A549 (cell line): Measurements from ENCODE around the gene PTGDS. TPM values are rescaled to one million over a fixed set of nuclear protein-coding genes. Genes with fewer than 3 reads are reported as not detected.

Source experiments
- ATAC-seq, 2 experiments: fragments of 200-7000 bp in 1 of 2; fragments of >200 bp in 1 of 2; cut with Nextera tagmentation in 1 of 2; cut with Tn5 transposase in 1 of 2; 3 replicates each; pipeline versions ENCODE4 v1.8.0 to v1.9.1; 2018 to 2020; ENCODE audit warnings: mild to moderate bottlenecking in 1 of 2, moderate library complexity in 1 of 2
- CTCF ChIA-PET: fragments of 300-600 bp; sonication (Branson Sonifier 250); formaldehyde crosslinking; extraction: SDS; loops from one replicate; lab custom pipeline; 2021; ENCODE audit warnings: antibody characterized with exemption, inconsistent platforms; lab: Yijun Ruan, JAX
- POLR2A ChIA-PET: fragments of 350-600 bp; formaldehyde crosslinking; extraction: SDS; loops from one replicate; lab custom pipeline; 2021; ENCODE audit warnings: antibody characterized with exemption, inconsistent platforms; lab: Yijun Ruan, JAX
- DNase-seq, 2 experiments: peaks; one replicate each; pipeline versions ENCODE4 v3.0.0 to v3.0.0-alpha.2; 2011 to 2016; ENCODE audit warnings: low read depth in 1 of 2, low spot score in 1 of 2
- FAIRE-seq: peaks from 2 replicates; lab custom pipeline; 2011; peaks lifted over from hg19 to GRCh38; lab: Jason Lieb, UNC
- H3K27ac ChIP-seq, 2 experiments: fragments of >200 bp; sonication (Bioruptor Twin); formaldehyde crosslinking; 3 replicates each; pipeline ENCODE4 v1.5.1; 2016 to 2017
- H3K4me1 ChIP-seq: fragments of >200 bp; sonication (Bioruptor Twin); formaldehyde crosslinking; 3 replicates; pipeline ENCODE4 v1.6.1; 2016
- H3K4me2 ChIP-seq: fragments of >200 bp; sonication (Bioruptor Twin); formaldehyde crosslinking; 3 replicates; pipeline ENCODE4 v1.6.1; 2016
- H3K4me3 ChIP-seq: fragments of >200 bp; sonication (Bioruptor Twin); formaldehyde crosslinking; 3 replicates; pipeline ENCODE4 v1.5.1; 2016
- H3K9me3 ChIP-seq: fragments of >200 bp; sonication (Bioruptor Twin); formaldehyde crosslinking; 3 replicates; pipeline ENCODE4 v1.6.1; 2016
- BHLHE40 ChIP-seq: IDR thresholded peaks from 2 replicates; pipeline ENCODE4 v1.6.1; 2012; ENCODE audit warnings: low read depth, low read length, inconsistent platforms
- CBX2 ChIP-seq: fragments of 200-600 bp; sonication (generic); IDR thresholded peaks from 2 replicates; pipeline ENCODE4 v1.6.1; 2016; ENCODE audit warnings: low read depth, mild to moderate bottlenecking, borderline replicate concordance
- EHF ChIP-seq: fragments of 250-450 bp; sonication (Bioruptor Pico); IDR thresholded peaks from 2 replicates; pipeline ENCODE4 v1.5.0; 2020; ENCODE audit warnings: mild to moderate bottlenecking
- FOSL2 ChIP-seq, 2 experiments: fragments of 450-650 bp in 1 of 2; fragments of >200 bp in 1 of 2; sonication (Bioruptor Twin) in 1 of 2; formaldehyde crosslinking; IDR thresholded peaks; 2 replicates each; pipeline versions ENCODE4 v1.5.0 to v1.6.1; 2016 to 2020; ENCODE audit warnings: mild to moderate bottlenecking in 1 of 2, moderate library complexity in 1 of 2
- HDAC2 ChIP-seq: fragments of 200-600 bp; sonication (generic); IDR thresholded peaks from 2 replicates; pipeline ENCODE4 v1.6.1; 2016
- HOXA7 ChIP-seq: fragments of 250-450 bp; sonication (Bioruptor Pico); IDR thresholded peaks from 2 replicates; pipeline ENCODE4 v1.5.0; 2020; ENCODE audit warnings: mild to moderate bottlenecking, moderate library complexity
- JUN ChIP-seq, 2 experiments: fragments of >200 bp; sonication (Bioruptor Twin); formaldehyde crosslinking; IDR thresholded peaks; 2 replicates in 1 of 2; 3 replicates in 1 of 2; pipeline ENCODE4 v1.6.1; 2016 to 2017
- JUNB ChIP-seq: fragments of >200 bp; sonication (Bioruptor Twin); formaldehyde crosslinking; IDR thresholded peaks from 2 replicates; pipeline ENCODE4 v1.6.1; 2016
- KDM1A ChIP-seq: fragments of 200-600 bp; sonication (generic); IDR thresholded peaks from 2 replicates; pipeline ENCODE4 v1.6.1; 2016; ENCODE audit warnings: low read depth, mild to moderate bottlenecking
- NFE2L2 ChIP-seq: fragments of 150-350 bp; conservative IDR thresholded peaks from 2 replicates; pipeline ENCODE4 v1.6.1; 2014; ENCODE audit warnings: low read length
- NPAS2 ChIP-seq: fragments of 250-450 bp; sonication (Bioruptor Pico); IDR thresholded peaks from 2 replicates; pipeline ENCODE4 v1.8.0; 2022; ENCODE audit warnings: mild to moderate bottlenecking, moderate library complexity, borderline replicate concordance
- POLR2A ChIP-seq: IDR thresholded peaks from 2 replicates; pipeline ENCODE4 v1.6.1; 2012; ENCODE audit warnings: mild to moderate bottlenecking, low read length
- SMC3 ChIP-seq: fragments of >200 bp; sonication (Bioruptor Twin); formaldehyde crosslinking; IDR thresholded peaks from 3 replicates; pipeline ENCODE4 v1.6.1; 2018; ENCODE audit warnings: inconsistent platforms
- SREBF2 ChIP-seq: fragments of 450-650 bp; IDR thresholded peaks from 2 replicates; pipeline ENCODE4 v1.6.1; 2014; ENCODE audit warnings: mild to moderate bottlenecking, moderate library complexity
- ZC3H11A ChIP-seq: fragments of 450-650 bp; IDR thresholded peaks from 2 replicates; pipeline ENCODE4 v1.6.1; 2014; ENCODE audit warnings: antibody characterized with exemption, mild to moderate bottlenecking
- ZFP36 ChIP-seq: fragments of 450-650 bp; IDR thresholded peaks from 2 replicates; pipeline ENCODE4 v1.6.1; 2014; ENCODE audit warnings: borderline replicate concordance; ENCODE audit not compliant: partially characterized antibody
- WGBS: methylation state at CpG from one replicate; pipeline ENCODE4 v1.1.6; 2017; ENCODE audit errors: missing lambda C conversion rate; 5-methylcytosine and 5-hydroxymethylcytosine counted together
- polyA plus RNA-seq, 4 experiments: library from polyadenylated mRNA; depleted of rRNA in 3 of 4; stranded (reverse); fragments of >200 nt; fragmentation: RNase III in 1 of 4; extraction: RNeasy Plus Mini Kit Qiagen cat#74134 plus additional on column Dnase treatment in 1 of 4; gene quantifications; 2 replicates in 3 of 4; 3 replicates in 1 of 4; pipeline ENCODE4 v1.2.3, GENCODE V29; 2011 to 2017
- TF ChIP-seq, protein P1 (sequence below): fragments of >200 bp; sonication (Bioruptor Twin); formaldehyde crosslinking; IDR thresholded peaks from 3 replicates; pipeline ENCODE4 v1.6.1; 2016
- TF ChIP-seq, protein P2 (sequence below): fragments of 150-350 bp; IDR thresholded peaks from 2 replicates; pipeline ENCODE4 v1.6.1; 2014; ENCODE audit warnings: low read depth, mild to moderate bottlenecking, low read length
- TF ChIP-seq, protein P3 (sequence below): IDR thresholded peaks from 2 replicates; pipeline ENCODE4 v1.6.1; 2012; ENCODE audit warnings: low read depth, borderline replicate concordance
- TF ChIP-seq, protein P4 (sequence below): fragments of >200 bp; sonication (Bioruptor Twin); formaldehyde crosslinking; IDR thresholded peaks from 3 replicates; pipeline ENCODE4 v1.5.1; 2016
- TF ChIP-seq, protein P5 (sequence below): fragments of 250-450 bp; sonication (Bioruptor Pico); IDR thresholded peaks from 2 replicates; pipeline ENCODE4 v1.5.0; 2021; ENCODE audit warnings: mild to moderate bottlenecking, moderate library complexity, borderline replicate concordance

Gene PTGDS
- polyA plus RNA-seq, 2 of the 4 experiments (the other 2 are of a cell fraction) = 0.26 to 0.31 TPM

DNA sequence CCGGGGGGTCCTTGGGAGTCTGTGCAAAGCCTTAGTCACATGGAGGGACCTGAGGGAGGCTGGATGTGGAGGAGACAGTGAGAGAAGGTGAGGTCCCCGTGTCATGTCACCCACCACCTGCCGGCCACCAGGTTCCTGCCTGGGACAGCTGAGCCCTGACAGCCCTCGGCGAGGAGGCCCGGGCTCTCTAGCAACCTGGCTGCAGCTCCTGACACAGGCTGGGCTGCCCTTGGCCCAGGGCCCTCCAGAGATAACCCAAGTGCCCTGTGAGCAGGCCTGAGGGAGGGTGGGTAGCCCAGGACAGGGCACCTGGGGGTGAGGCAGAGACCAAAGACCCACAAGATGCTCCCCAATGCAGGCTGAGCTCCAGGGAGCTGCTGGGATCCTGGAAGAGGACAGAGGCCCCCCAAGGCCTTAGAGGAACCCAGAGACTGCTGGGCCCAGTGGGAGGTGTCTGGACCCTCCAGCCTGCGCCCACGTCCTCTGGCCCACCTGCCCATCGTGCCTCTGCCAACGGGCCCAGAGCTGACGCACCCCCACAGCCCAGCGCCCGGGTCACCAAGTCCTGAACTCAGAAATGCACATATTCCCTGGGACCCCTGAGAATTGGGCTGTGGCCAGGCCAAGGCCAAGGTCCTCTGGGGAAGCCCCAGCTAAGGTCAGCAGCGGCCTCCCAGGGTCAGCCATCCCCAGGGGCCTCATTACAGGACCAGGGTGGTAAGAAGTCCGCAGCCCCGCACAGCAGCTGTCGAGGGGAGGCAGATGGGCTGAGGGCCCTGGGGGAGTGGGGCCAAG lies 8.8 kb upstream of the PTGDS start:
- Histone ChIP-seq H3K27ac (no peak overlapping the region; a peak in 1 of 6 replicates), H3K9me3 (no peaks in the 10 kb centered on the region), H3K4me1 (peaks cover 15% of the 10 kb centered on the region; the same call in 2 of the 3 replicates), H3K4me2 (no peak overlapping the region), H3K4me3 (no peak overlapping the region)
- ChIA-PET POLR2A (no interaction called here), CTCF (interaction anchor here (1.6 to 2.7 kb wide), 3 partner anchors 21 to 66 kb away, joined by 8 to 10 read pairs (median 9); partner anchors contain the start of gene ABCA2)
- ATAC-seq (peak in 1 of 2 experiments; percentile 5; a peak in 2 of 6 replicates), DNase-seq (no peak), FAIRE-seq (no peak)
- 65% methylated on average over 7 of the region's 17 CpGs for WGBS
- TF ChIP-seq, protein P1, sequence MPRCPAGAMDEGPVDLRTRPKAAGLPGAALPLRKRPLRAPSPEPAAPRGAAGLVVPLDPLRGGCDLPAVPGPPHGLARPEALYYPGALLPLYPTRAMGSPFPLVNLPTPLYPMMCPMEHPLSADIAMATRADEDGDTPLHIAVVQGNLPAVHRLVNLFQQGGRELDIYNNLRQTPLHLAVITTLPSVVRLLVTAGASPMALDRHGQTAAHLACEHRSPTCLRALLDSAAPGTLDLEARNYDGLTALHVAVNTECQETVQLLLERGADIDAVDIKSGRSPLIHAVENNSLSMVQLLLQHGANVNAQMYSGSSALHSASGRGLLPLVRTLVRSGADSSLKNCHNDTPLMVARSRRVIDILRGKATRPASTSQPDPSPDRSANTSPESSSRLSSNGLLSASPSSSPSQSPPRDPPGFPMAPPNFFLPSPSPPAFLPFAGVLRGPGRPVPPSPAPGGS = no peak
- TF ChIP-seq ZC3H11A (no peak), BHLHE40 (no peak), POLR2A (no peak), HDAC2 (no peak), HOXA7 (CRISPR knock-in tag) (no peak), ZFP36 (no peak), JUNB (no peak), EHF (CRISPR knock-in tag) (no peak), JUN (IDR thresholded peaks at IDR 0.05) (no peak), SMC3 (no peak), FOSL2 (IDR thresholded peaks at IDR 0.05) (no peak), FOSL2 (CRISPR knock-in tag; IDR thresholded peaks at IDR 0.05) (no peak)
- TF ChIP-seq, protein P2, sequence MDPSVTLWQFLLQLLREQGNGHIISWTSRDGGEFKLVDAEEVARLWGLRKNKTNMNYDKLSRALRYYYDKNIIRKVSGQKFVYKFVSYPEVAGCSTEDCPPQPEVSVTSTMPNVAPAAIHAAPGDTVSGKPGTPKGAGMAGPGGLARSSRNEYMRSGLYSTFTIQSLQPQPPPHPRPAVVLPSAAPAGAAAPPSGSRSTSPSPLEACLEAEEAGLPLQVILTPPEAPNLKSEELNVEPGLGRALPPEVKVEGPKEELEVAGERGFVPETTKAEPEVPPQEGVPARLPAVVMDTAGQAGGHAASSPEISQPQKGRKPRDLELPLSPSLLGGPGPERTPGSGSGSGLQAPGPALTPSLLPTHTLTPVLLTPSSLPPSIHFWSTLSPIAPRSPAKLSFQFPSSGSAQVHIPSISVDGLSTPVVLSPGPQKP = no peak
- TF ChIP-seq, protein P3, sequence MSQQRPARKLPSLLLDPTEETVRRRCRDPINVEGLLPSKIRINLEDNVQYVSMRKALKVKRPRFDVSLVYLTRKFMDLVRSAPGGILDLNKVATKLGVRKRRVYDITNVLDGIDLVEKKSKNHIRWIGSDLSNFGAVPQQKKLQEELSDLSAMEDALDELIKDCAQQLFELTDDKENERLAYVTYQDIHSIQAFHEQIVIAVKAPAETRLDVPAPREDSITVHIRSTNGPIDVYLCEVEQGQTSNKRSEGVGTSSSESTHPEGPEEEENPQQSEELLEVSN = no peak
- TF ChIP-seq, protein P4, sequence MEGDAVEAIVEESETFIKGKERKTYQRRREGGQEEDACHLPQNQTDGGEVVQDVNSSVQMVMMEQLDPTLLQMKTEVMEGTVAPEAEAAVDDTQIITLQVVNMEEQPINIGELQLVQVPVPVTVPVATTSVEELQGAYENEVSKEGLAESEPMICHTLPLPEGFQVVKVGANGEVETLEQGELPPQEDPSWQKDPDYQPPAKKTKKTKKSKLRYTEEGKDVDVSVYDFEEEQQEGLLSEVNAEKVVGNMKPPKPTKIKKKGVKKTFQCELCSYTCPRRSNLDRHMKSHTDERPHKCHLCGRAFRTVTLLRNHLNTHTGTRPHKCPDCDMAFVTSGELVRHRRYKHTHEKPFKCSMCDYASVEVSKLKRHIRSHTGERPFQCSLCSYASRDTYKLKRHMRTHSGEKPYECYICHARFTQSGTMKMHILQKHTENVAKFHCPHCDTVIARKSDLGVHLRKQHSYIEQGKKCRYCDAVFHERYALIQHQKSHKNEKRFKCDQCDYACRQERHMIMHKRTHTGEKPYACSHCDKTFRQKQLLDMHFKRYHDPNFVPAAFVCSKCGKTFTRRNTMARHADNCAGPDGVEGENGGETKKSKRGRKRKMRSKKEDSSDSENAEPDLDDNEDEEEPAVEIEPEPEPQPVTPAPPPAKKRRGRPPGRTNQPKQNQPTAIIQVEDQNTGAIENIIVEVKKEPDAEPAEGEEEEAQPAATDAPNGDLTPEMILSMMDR = no peak

DNA sequence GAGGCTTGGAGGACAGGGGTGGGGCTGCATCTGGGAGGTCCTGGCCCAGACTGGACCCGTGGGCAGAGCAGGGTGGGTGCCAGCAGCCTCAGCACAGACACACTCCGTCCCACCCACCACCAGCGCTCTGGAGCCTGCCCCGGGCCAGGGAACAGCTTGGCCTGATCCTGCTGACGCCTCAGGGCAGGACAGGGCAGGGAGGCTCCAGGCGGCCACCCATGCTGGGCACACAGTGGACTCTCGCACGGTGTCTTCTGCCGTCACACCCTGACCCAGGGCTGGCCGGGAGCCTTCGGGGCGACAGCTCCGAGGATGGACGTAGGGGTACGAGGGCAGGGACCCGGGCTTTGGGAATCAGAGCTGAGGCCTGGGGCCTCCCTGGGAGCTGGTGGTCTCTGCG lies 8.2 kb upstream of the PTGDS start:
- H3K4me3 ChIP-seq = no peak overlapping the region
- POLR2A ChIA-PET = interaction anchor here (0.5 kb wide), 1 partner anchor 29 kb away, joined by 4 read pairs; no protein-coding TSS in a partner anchor
- H3K4me2 ChIP-seq = no peak overlapping the region
- peak in 1 of 2 experiments; percentile 15; a peak in 2 of 6 replicates for ATAC-seq
- CTCF ChIA-PET = interaction anchor here (0.8 to 2.7 kb wide), 4 partner anchors 11 to 66 kb away, joined by 3 to 10 read pairs (median 8); partner anchors contain the start of gene ABCA2
- H3K4me1 ChIP-seq = peaks cover 9% of the 10 kb centered on the region; the same call in 2 of the 3 replicates
- TF ChIP-seq BHLHE40 (no peak), NPAS2 (CRISPR knock-in tag) (no peak)
- TF ChIP-seq, all 56 proteins: peak for 0
- FAIRE-seq = no peak
- no peak for DNase-seq
- Histone ChIP-seq H3K27ac (no peak overlapping the region), H3K9me3 (no peaks in the 10 kb centered on the region)
- WGBS = 67% methylated on average over 7 of the region's 17 CpGs

DNA sequence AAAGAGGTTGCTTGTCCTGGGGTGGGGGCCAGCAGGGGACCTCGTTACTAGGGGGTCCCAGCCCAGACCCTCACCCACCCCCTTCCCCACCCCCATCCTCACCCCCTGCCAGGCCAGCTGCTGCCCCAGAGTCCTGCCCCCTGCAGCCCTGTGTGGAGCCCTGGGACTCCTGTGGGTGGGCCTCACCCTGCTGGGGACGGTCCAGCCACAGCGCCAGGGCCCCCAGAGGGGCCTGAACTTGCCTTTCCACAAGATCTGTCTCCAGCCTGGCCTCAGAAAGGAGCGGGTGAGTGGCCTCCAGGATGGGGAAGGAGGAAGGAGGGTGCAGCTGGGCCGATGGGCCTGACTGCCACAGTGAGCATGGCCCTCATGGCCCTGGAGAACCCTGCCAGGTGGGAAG lies 7.5 kb upstream of the PTGDS start:
- no peak overlapping the region; a peak in 1 of 6 replicates for H3K27ac ChIP-seq
- TF ChIP-seq JUN (IDR thresholded peaks at IDR 0.05) = no peak
- TF ChIP-seq KDM1A = no peak
- TF ChIP-seq CBX2 = no peak
- no peak for TF ChIP-seq SREBF2
- no peak for TF ChIP-seq NFE2L2
- TF ChIP-seq, protein P5, sequence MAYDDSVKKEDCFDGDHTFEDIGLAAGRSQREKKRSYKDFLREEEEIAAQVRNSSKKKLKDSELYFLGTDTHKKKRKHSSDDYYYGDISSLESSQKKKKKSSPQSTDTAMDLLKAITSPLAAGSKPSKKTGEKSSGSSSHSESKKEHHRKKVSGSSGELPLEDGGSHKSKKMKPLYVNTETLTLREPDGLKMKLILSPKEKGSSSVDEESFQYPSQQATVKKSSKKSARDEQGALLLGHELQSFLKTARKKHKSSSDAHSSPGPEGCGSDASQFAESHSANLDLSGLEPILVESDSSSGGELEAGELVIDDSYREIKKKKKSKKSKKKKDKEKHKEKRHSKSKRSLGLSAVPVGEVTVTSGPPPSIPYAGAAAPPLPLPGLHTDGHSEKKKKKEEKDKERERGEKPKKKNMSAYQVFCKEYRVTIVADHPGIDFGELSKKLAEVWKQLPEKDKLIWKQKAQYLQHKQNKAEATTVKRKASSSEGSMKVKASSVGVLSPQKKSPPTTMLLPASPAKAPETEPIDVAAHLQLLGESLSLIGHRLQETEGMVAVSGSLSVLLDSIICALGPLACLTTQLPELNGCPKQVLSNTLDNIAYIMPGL = no peak
- no peak for TF ChIP-seq ZFP36
- TF ChIP-seq FOSL2 (IDR thresholded peaks at IDR 0.05) = no peak
- no peak for TF ChIP-seq FOSL2 (CRISPR knock-in tag; IDR thresholded peaks at IDR 0.05)
- no peak for DNase-seq
- ChIA-PET CTCF (interaction anchor here (0.8 to 7.8 kb wide), 5 partner anchors 10 to 66 kb away, joined by 3 to 64 read pairs (median 9); partner anchors contain the start of genes ABCA2, C8G and FBXW5), POLR2A (interaction anchor here (0.5 kb wide), 1 partner anchor 29 kb away, joined by 4 read pairs; no protein-coding TSS in a partner anchor)
- WGBS = 64% methylated on average over 3 of the region's 5 CpGs
- no peak overlapping the region for H3K4me3 ChIP-seq
- H3K4me1 ChIP-seq = peaks cover 4% of the 10 kb centered on the region
- H3K4me2 ChIP-seq = no peak overlapping the region
- peak in 1 of 2 experiments; percentile 8; a peak in 1 of 6 replicates for ATAC-seq
- H3K9me3 ChIP-seq = no peaks in the 10 kb centered on the region
- FAIRE-seq = no peak
